ENCODE measurements around the gene PGD. TPM values are rescaled to one million over a fixed set of nuclear protein-coding genes. Genes with fewer than 3 reads are reported as not detected.
A peak's percentile ranks its signal among the peaks of the same experiment; 100 is the strongest.

The PGD gene
- total and polyA plus RNA-seq, 10 of the 15 experiments (the other 5 are each of a cell fraction or from before 2014, with no cell fraction given): 108 to 262 (median 171) TPM

- ATAC-seq: no peak
- H3K9me3 ChIP-seq (replicated peaks; ENCODE audit: control insufficient read depth, insufficient read depth, low read length): no peaks in the 10 kb centered on the region
- H3K27me3 ChIP-seq (replicated peaks in 1 of 2; ENCODE audit: control insufficient read depth in 2 of 2, insufficient read depth in 2 of 2, low read length in 1 of 2): no peaks in the 10 kb centered on the region
- TF ChIP-seq, protein P1, sequence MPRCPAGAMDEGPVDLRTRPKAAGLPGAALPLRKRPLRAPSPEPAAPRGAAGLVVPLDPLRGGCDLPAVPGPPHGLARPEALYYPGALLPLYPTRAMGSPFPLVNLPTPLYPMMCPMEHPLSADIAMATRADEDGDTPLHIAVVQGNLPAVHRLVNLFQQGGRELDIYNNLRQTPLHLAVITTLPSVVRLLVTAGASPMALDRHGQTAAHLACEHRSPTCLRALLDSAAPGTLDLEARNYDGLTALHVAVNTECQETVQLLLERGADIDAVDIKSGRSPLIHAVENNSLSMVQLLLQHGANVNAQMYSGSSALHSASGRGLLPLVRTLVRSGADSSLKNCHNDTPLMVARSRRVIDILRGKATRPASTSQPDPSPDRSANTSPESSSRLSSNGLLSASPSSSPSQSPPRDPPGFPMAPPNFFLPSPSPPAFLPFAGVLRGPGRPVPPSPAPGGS (IDR thresholded peaks at IDR 0.05; ENCODE audit: borderline replicate concordance, insufficient read depth, low read depth, low read length, poor library complexity, severe bottlenecking): peak; percentile 29
- no peak for TF ChIP-seq ETV6 (conservative IDR thresholded peaks at IDR 0.05 in 1 of 2, IDR thresholded peaks at IDR 0.05 in 1 of 2; ENCODE audit: borderline replicate concordance in 1 of 2, low read depth in 1 of 2)
- no peaks in the 10 kb centered on the region for H4K20me1 ChIP-seq (ENCODE audit: control insufficient read depth, insufficient read depth)
- no peak for DNase-seq (ENCODE audit: low read depth, low spot score)
- WGBS (ENCODE audit: insufficient coverage, insufficient replicate concordance, low lambda C conversion rate, missing lambda C conversion rate): 67% methylated on average over 8 of the region's 8 CpGs
- H3K79me2 ChIP-seq (ENCODE audit: control insufficient read depth, insufficient read depth, low read length): no peaks in the 10 kb centered on the region
- no peak overlapping the region for H3K4me2 ChIP-seq (ENCODE audit: control insufficient read depth, insufficient read depth)
- no TSS peak for BruUV-seq (replicated peaks)
- POLR2A ChIA-PET: no interaction called here
- H3K4me3 ChIP-seq: no peak overlapping the region
- H3K9ac ChIP-seq (ENCODE audit: control insufficient read depth, insufficient read depth, low read length): no peak overlapping the region
- SMC1A ChIA-PET (ENCODE audit: uncharacterized antibody, unreplicated experiment): no interaction called here
- H2AFZ ChIP-seq (ENCODE audit: control insufficient read depth, low read depth, low read length): no peak overlapping the region
- RAD21 ChIA-PET (ENCODE audit: unreplicated experiment): no interaction called here
- H3K27ac ChIP-seq (ENCODE audit: control insufficient read depth, insufficient read depth): no peak overlapping the region
- CTCF ChIA-PET: interaction anchor here (0.6 to 1.0 kb wide), 2 partner anchors 14 to 46 kb away, joined by 3 to 4 read pairs; no protein-coding TSS in a partner anchor
- in situ Hi-C loops (cut with MboI): no loop called here
- no peaks in the 10 kb centered on the region for H3K36me3 ChIP-seq (ENCODE audit: control insufficient read depth in 2 of 2, insufficient read depth in 2 of 2, low read length in 1 of 2)
- intact Hi-C loops (cut with micrococcal nuclease; ENCODE audit: unreplicated experiment): no loop called here
- H3K4me1 ChIP-seq (ENCODE audit: control insufficient read depth, insufficient read depth, low read length): peaks cover 6% of the 10 kb centered on the region
- no peak for FAIRE-seq
These were observed 14.6 kb upstream of the PGD start for GRCh38 chr1:10384219-10384618.

Data from GM12878 (cell line).